SK-N-MC (cell line): Measurements from ENCODE around the gene DDX39A.

ENCODE experiments used
- DNase-seq: peaks from one replicate; pipeline ENCODE4 v3.0.0-alpha.2; 2011; ENCODE audit warnings: low read depth, low spot score
- H3K27ac ChIP-seq: fragments of 200-600 bp; sonication (generic); 2 replicates; pipeline ENCODE4 v1.5.1; 2016; ENCODE audit warnings: mixed run types
- H3K36me3 ChIP-seq: fragments of 200-600 bp; sonication (generic); 2 replicates; pipeline ENCODE4 v1.6.1; 2017; ENCODE audit warnings: antibody characterized with exemption, low read length, mixed read lengths; ENCODE audit not compliant: insufficient read depth
- H3K4me3 ChIP-seq: fragments of 200-600 bp; sonication (generic); 2 replicates; pipeline ENCODE4 v1.5.1; 2016
- H3K9ac ChIP-seq: fragments of 200-600 bp; sonication (generic); 2 replicates; pipeline ENCODE4 v1.8.0; 2017; ENCODE audit warnings: mixed run types, mixed read lengths; ENCODE audit not compliant: insufficient read length
- H3K9me3 ChIP-seq: fragments of 200-600 bp; sonication (generic); 2 replicates; pipeline ENCODE4 v1.6.1; 2017; ENCODE audit warnings: low read depth, mild to moderate bottlenecking, antibody characterized with exemption, low read length, moderate library complexity, mixed read lengths
- EZH2 ChIP-seq: fragments of 200-600 bp; sonication (generic); IDR thresholded peaks from one replicate; pipeline ENCODE4 v1.6.1; 2017; ENCODE audit warnings: antibody characterized with exemption
- FOXP2 ChIP-seq: optimal IDR thresholded peaks from 2 replicates; pipeline ENCODE3; 2011; ENCODE audit warnings: mild to moderate bottlenecking, moderate library complexity; ENCODE audit not compliant: insufficient read depth; ENCODE audit errors: extremely low read length, control extremely low read depth
- POLR2AphosphoS5 ChIP-seq: IDR thresholded peaks from 2 replicates; pipeline ENCODE4 v1.6.1; 2012; ENCODE audit warnings: mild to moderate bottlenecking, low read depth, low read length, borderline replicate concordance

The DDX39A gene

DNA sequence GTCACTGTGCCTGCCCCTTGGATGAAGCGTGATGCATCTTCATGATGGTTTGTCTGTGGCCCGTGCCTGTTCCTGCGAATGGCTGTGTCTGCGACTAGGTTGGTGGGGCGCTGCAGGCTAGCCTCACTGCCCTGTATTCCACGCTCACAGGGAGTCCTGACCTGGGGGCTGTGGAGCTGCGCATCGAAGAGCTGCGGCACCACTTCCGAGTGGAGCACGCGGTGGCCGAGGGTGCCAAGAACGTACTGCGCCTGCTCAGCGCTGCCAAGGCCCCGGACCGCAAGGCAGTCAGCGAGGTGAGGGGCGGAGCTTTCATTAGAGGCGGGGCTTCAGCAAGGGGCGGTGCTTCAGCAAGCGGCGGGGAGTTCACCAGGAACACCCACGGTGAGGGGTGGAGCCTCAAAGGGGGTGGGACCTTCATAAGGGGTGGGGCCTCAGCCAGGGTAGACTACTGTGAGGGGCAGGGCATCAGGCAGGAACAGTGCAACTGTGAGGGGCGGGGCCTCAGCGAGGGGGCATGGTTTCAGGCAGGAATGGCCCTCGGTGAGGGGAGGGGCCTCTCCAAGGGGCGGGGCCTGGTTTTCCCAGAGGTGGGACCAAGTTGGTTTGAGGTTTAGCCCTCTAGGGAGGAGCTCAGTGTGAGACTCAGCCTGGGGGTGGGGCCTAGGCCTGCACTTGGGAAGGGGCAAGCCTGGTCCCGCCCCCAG lies 31.2 kb upstream of the DDX39A start:
- TF ChIP-seq FOXP2: no peak
- TF ChIP-seq EZH2: no peak
- no peak for TF ChIP-seq POLR2AphosphoS5
- peak; percentile 40 for DNase-seq
- Histone ChIP-seq H3K9ac (no peak overlapping the region), H3K27ac (no peak overlapping the region), H3K4me3 (no peak overlapping the region), H3K36me3 (peaks cover 48% of the 10 kb centered on the region; the same call in 1 of the 2 replicates), H3K9me3 (no peaks in the 10 kb centered on the region)

DNA sequence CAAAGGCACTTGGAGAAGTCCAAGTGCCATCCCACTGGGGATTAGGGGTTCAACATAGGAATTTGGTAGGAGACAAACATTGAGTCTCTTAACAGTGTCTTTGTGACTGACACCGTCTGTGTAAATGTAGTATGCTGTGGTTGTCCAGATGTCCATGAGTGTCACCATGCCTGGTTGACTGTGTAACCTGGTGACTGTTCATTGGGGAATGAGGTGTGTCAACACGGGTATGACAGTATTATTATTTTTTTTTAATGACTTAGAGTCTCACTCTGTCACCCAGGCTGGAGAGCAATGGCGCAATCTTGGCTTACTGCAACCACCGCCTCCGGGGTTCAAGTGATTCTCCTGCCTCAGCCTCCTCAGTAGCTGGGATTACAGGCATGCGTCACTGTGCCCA lies 30.2 kb upstream of the DDX39A start:
- H3K4me3 ChIP-seq: no peak overlapping the region
- peaks cover 53% of the 10 kb centered on the region; the same call in 1 of the 2 replicates for H3K36me3 ChIP-seq
- DNase-seq: no peak
- TF ChIP-seq POLR2AphosphoS5 (no peak), EZH2 (no peak), FOXP2 (no peak)
- H3K9ac ChIP-seq: no peak overlapping the region
- H3K9me3 ChIP-seq: no peaks in the 10 kb centered on the region
- H3K27ac ChIP-seq: no peak overlapping the region

DNA sequence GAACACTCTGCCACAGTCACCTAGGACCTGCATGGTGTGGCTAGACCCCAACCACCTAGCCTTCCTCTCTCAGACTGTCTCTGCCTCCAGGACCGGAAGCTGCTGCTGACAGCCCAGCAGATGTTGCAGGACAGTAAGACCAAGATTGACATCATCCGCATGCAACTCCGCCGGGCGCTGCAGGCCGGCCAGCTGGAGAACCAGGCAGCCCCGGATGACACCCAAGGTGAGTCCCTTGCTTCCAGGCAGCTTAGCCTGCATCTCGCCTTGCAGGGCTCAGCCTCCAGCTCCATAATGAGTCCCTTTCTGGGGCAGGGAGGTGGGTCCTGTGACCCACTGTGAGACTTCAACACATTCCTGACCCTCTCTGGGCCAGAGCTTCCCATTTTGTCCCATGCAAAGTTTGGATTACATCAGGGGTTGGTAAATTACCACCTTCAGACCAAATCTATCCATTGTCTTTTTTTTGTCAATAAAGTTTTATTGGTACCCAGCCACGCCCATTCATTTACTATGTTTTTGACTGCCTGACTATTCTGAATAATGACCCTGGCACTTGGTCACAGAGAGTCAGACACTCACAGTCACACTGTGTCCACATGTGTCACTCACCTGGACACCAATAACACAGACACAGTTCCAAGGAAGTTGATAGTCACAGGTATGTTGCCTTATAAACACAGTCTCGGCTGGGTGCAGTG lies 27.3 kb upstream of the DDX39A start:
- Histone ChIP-seq H3K9ac (no peak overlapping the region), H3K9me3 (no peaks in the 10 kb centered on the region), H3K4me3 (no peak overlapping the region), H3K27ac (no peak overlapping the region), H3K36me3 (peaks cover 63% of the 10 kb centered on the region; the same call in 1 of the 2 replicates)
- TF ChIP-seq EZH2: no peak
- TF ChIP-seq FOXP2: no peak
- no peak for TF ChIP-seq POLR2AphosphoS5
- DNase-seq: no peak

DNA sequence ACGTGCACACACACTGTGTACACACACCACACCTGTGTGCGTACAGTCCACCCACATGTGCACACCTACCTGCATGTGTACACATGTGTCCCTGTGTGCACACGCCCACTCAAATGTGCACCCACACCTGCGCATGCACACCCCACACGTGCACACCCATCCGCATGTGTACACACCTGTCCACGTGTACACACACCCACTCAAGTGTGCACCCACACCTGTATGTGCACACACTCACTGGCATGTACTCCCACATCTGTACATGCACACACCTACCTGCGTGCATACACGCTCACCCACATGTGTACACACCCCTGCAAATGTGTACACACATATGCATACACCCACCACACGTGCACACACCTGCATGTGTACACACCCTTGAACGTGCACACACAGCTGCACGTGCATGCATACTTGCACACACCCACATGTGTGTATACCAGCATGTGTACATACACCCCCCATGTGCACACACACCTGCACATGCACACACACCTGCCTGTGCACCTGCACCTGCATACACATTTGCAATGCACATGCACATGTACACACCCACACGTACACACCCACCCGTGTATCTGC lies 24.6 kb upstream of the DDX39A start:
- TF ChIP-seq FOXP2: no peak
- no peak for TF ChIP-seq POLR2AphosphoS5
- no peak for TF ChIP-seq EZH2
- Histone ChIP-seq H3K9me3 (no peaks in the 10 kb centered on the region), H3K27ac (no peak overlapping the region), H3K9ac (no peak overlapping the region), H3K36me3 (peaks cover 49% of the 10 kb centered on the region; the same call in 1 of the 2 replicates), H3K4me3 (no peak overlapping the region)
- no peak for DNase-seq

DNA sequence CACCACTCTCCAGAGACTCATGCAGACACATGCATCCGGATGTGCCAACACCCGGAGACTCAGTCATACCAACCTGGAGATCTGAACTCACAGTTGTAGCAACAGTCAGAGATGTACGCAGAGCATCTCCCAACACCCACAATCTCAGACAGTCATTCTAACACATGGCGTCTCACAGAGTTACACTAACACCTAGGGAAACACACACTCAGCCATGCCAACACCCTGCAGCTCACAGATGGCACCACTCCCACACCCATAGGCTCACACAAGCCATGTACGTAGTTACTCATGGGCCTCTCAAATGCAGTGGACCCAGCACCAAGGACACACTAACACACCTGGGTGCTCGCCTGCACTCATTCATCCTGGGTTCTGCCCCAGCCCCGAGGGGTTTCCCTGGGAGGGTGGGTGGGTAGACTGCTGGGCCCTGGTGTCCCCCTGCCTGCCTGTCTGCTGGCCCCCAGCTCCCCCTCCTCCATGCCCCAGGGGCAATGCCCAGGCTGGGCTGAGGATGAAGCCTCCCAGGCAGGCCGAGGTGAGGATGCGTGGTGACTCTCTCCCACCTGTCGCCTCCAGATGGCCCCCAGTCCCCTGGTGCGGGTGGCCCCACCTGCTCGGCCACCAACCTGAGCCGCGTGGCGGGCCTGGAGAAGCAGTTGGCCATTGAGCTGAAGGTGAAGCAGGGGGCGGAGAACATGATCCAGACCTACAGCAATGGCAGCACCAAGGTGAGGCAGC lies 23.9 kb upstream of the DDX39A start:
- H3K9me3 ChIP-seq: no peaks in the 10 kb centered on the region
- TF ChIP-seq EZH2 (no peak), FOXP2 (no peak), POLR2AphosphoS5 (no peak)
- no peak overlapping the region for H3K27ac ChIP-seq
- no peak overlapping the region for H3K9ac ChIP-seq
- no peak for DNase-seq
- peaks cover 42% of the 10 kb centered on the region; the same call in 1 of the 2 replicates for H3K36me3 ChIP-seq
- no peak overlapping the region for H3K4me3 ChIP-seq

DNA sequence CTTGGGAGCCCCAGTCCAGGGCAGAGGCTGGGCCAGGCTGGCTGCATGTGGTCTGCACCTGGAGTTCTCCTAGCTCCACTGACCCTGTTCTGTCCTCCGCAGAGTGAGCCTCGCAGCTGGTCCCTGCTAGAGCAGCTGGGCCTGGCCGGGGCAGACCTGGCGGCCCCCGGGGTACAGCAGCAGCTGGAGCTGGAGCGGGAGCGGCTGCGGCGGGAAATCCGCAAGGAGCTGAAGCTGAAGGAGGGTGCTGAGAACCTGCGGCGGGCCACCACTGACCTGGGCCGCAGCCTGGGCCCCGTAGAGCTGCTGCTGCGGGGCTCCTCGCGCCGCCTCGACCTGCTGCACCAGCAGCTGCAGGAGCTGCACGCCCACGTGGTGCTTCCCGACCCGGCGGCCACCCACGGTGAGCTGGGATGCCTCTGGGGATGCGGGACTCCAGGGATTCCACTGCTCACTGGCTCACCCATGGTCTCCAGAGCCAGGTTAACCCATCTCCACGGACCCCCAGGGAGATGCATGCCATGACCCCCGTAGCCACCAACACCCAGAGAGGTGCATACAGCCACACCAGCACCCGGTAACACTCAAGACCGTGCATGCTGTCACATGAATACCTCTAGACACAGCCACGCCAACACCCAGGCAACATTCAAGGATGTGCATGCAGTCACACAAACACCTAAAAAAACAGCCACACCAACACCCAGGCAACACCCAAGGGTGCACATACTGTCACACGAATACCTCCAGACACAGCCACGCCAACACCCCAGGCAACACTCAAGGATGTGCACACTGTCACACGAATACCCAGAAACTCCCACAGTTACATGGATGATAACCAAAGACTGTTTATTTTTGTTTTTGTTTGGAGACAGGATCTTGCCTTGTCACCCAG lies 22.1 kb upstream of the DDX39A start:
- TF ChIP-seq FOXP2 (no peak), POLR2AphosphoS5 (no peak), EZH2 (no peak)
- Histone ChIP-seq H3K36me3 (peaks cover 31% of the 10 kb centered on the region; the same call in 1 of the 2 replicates), H3K27ac (no peak overlapping the region), H3K9me3 (no peaks in the 10 kb centered on the region), H3K4me3 (no peak overlapping the region), H3K9ac (no peak overlapping the region)
- DNase-seq: no peak

DNA sequence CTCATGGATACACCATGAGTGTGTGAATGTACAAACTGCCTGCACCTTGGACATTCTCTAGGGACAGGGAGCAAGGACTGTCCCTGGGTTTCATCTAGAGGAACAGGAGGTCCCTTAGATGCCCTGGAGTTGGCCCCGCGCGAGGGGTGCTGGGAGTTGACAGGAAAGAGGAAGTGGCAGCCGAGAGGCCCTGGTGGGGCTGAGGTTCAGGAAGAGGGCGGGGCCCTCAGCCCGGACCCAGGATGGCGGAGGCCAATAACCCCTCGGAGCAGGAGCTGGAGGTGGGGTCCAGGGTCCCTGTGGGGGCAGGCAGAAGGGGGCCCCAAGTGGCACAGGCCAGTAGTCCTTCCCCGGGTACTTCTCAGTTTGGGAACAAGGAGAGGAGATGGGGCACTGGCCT lies 20.9 kb upstream of the DDX39A start:
- H3K27ac ChIP-seq: no peak overlapping the region
- H3K4me3 ChIP-seq: no peak overlapping the region
- peaks cover 26% of the 10 kb centered on the region; the same call in 1 of the 2 replicates for H3K36me3 ChIP-seq
- H3K9me3 ChIP-seq: no peaks in the 10 kb centered on the region
- H3K9ac ChIP-seq: no peak overlapping the region
- TF ChIP-seq POLR2AphosphoS5: no peak
- TF ChIP-seq EZH2: no peak
- TF ChIP-seq FOXP2: no peak
- DNase-seq: no peak
